Sciatic nerve (tissue), 2 donors: Measurements from ENCODE around the gene IP6K2. TPM values are rescaled to one million over a fixed set of nuclear protein-coding genes. Genes with fewer than 3 reads are reported as not detected.

Experiments used
- ATAC-seq: fragments of 200-7000 bp; cut with Tn5 transposase; one replicate; pipeline ENCODE4 v1.9.1; 2020; ENCODE audit warnings: mild to moderate bottlenecking, moderate library complexity
- DNase-seq: peaks from one replicate; pipeline ENCODE4 v3.0.0-alpha.2; 2020; ENCODE audit warnings: low spot score
- intact Hi-C: fragments of 100-400 bp; cut with DNase I; formaldehyde crosslinking; loops from one replicate; pipeline ENCODE4 v1.14.2; 2022
- total RNA-seq: library from RNA; stranded (reverse); fragmentation: NEBNext Ultra II Directional; extraction: Animal tissue kit (Norgen Biotek cat#: 25700); gene quantifications from one replicate; pipeline ENCODE4 v1.2.1, GENCODE V29; 2021
- donor health status: DM: no; HTN: no; CAD: no.
- donor health status: DM: no; HTN: no; CAD: no.

The IP6K2 gene
- total RNA-seq, 1 donor from 2014 or later = 104 TPM

GRCh38 chr3:48680811-48681540 lies 36.0 kb downstream of the IP6K2 start:
- DNase-seq (no peak), ATAC-seq (no peak)
- intact Hi-C loops = no loop called here

GRCh38 chr3:48679411-48680391 lies 37.3 kb downstream of the IP6K2 start:
- ATAC-seq = no peak
- intact Hi-C loops = no loop called here
- no peak for DNase-seq

- no peak for DNase-seq
- ATAC-seq = no peak
- intact Hi-C loops = no loop called here
Observed at GRCh38 chr3:48678566-48679380, 38.2 kb downstream of the IP6K2 start.

- intact Hi-C loops = no loop called here
- no peak for ATAC-seq
Observed at GRCh38 chr3:48678056-48678455, 39.0 kb downstream of the IP6K2 start.

GRCh38 chr3:48674505-48674904 lies 42.5 kb downstream of the IP6K2 start:
- DNase-seq (no peak), ATAC-seq (no peak)
- intact Hi-C loops = no loop called here

More at GRCh38 chr3:48678056-48678455, 39.0 kb downstream of the IP6K2 start:
- DNase-seq = no peak

GRCh38 chr3:48672522-48672921 lies 44.5 kb downstream of the IP6K2 start:
- ATAC-seq (no peak), DNase-seq (no peak)
- intact Hi-C loops = no loop called here

GRCh38 chr3:48664929-48665328 lies 52.1 kb downstream of the IP6K2 start:
- no peak for DNase-seq
- intact Hi-C loops = no loop called here
- no peak for ATAC-seq

GRCh38 chr3:48664313-48664644 lies 52.7 kb downstream of the IP6K2 start:
- ATAC-seq = no peak
- intact Hi-C loops = no loop called here
- DNase-seq = no peak

GRCh38 chr3:48663489-48664312 lies 53.3 kb downstream of the IP6K2 start:
- ATAC-seq = peak; percentile 92
- intact Hi-C loops = no loop called here
- peak; percentile 93 for DNase-seq

- DNase-seq (peak; percentile 78), ATAC-seq (peak; percentile 66)
- intact Hi-C loops = no loop called here
Observed at GRCh38 chr3:48662753-48663488, 54.1 kb downstream of the IP6K2 start, which contains the start of gene CELSR3. TSS of gene CELSR3 (minus strand) at chr3:48662886. CDS start at chr3:48662634, 252 bp downstream.

- DNase-seq (no peak), ATAC-seq (no peak)
- intact Hi-C loops = no loop called here
Observed at GRCh38 chr3:48662145-48662752, 54.8 kb downstream of the IP6K2 start.

- intact Hi-C loops = no loop called here
- ATAC-seq (peak; percentile 20), DNase-seq (peak; percentile 87)
Observed at GRCh38 chr3:48661501-48662144, 55.4 kb downstream of the IP6K2 start.

- DNase-seq (no peak), ATAC-seq (no peak)
- intact Hi-C loops = no loop called here
Observed at GRCh38 chr3:48660800-48661400, 56.1 kb downstream of the IP6K2 start.

- ATAC-seq = no peak
- DNase-seq = no peak
- intact Hi-C loops = no loop called here
Observed at GRCh38 chr3:48656841-48657281, 60.2 kb downstream of the IP6K2 start.

- peak; percentile 92 for DNase-seq
- peak; percentile 92 for ATAC-seq
- intact Hi-C loops = no loop called here
Observed at GRCh38 chr3:48656061-48656840, 60.8 kb downstream of the IP6K2 start.

- ATAC-seq = no peak
- no peak for DNase-seq
- intact Hi-C loops = no loop called here
Observed at GRCh38 chr3:48655606-48656005, 61.4 kb downstream of the IP6K2 start.
